Epithelial cell of proximal tubule (primary cell): Measurements from ENCODE around the gene TOPAZ1. TPM values are rescaled to one million over a fixed set of nuclear protein-coding genes. Genes with fewer than 3 reads are reported as not detected.

Experiments used
- DNase-seq: peaks from one replicate; pipeline ENCODE4 v3.0.0-alpha.2; 2011; ENCODE audit warnings: low read depth
- H3K4me3 ChIP-seq: 2 replicates; pipeline ENCODE4 v1.5.1; 2011; ENCODE audit warnings: low read depth, mild to moderate bottlenecking, low read length
- CTCF ChIP-seq: conservative IDR thresholded peaks from 2 replicates; pipeline ENCODE4 v1.5.1; 2012; ENCODE audit warnings: low read depth, mild to moderate bottlenecking, low read length
- total RNA-seq: library from RNA; depleted of rRNA; stranded (reverse); fragments of >200 nt; gene quantifications from 2 replicates; pipeline ENCODE4 v1.2.3, GENCODE V29; 2015

The TOPAZ1 gene
- total RNA-seq, 1 donor from 2014 or later = not detected

DNA sequence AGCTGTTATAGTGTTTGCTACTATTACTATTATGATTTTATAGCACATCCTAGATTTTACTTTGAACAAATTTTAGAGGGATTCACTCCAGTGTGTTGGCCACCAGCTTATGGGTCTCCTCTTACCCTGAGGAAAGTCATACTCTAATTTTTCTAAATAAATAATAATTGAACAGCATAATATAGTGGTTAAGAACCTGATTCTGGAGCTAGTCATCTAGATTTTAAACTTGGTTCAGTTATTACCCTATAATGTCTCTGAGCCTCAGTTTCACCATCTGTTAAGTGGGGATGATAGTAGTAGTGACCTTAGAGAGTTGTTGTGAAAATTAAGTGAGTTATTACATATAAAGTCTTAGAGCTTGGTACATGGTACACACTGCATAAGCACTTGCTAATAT is 30.7 kb upstream of the TOPAZ1 start:
- H3K4me3 ChIP-seq = no peak overlapping the region
- DNase-seq = no peak
- no peak for TF ChIP-seq CTCF

DNA sequence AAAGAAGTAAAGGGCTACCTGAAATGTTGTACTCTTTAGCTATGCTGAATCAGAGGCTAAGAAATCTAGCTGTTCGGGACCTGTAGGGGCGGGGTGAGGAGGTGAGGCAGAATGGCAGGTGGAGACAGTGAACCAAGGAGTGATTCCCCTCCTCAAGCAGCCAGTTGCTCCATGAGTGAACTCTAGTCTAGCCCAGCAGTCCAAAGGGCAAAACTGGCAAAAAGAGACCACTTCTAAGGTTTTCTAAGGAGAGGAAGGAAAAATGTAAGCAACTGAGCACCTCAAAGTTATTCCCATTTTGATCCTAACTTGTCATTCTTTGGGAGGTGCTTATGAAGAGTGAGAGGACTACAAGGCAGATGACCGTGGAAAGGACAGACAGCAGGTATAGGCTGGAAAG is 19.3 kb upstream of the TOPAZ1 start:
- no peak for DNase-seq
- H3K4me3 ChIP-seq = no peak overlapping the region
- no peak for TF ChIP-seq CTCF

- DNase-seq = no peak
Observed at GRCh38 chr3:44223299-44223698, 18.4 kb upstream of the TOPAZ1 start.

GRCh38 chr3:44224131-44224530 is 17.6 kb upstream of the TOPAZ1 start:
- no peak for TF ChIP-seq CTCF
- DNase-seq = no peak
- H3K4me3 ChIP-seq = no peak overlapping the region

More at GRCh38 chr3:44223299-44223698, 18.4 kb upstream of the TOPAZ1 start:
- H3K4me3 ChIP-seq = no peak overlapping the region
- no peak for TF ChIP-seq CTCF

- DNase-seq = no peak
- TF ChIP-seq CTCF = no peak
- H3K4me3 ChIP-seq = no peak overlapping the region
Observed at GRCh38 chr3:44226573-44226972, 15.1 kb upstream of the TOPAZ1 start.

GRCh38 chr3:44227632-44228031 is 14.1 kb upstream of the TOPAZ1 start:
- no peak for TF ChIP-seq CTCF
- no peak overlapping the region for H3K4me3 ChIP-seq
- no peak for DNase-seq

DNA sequence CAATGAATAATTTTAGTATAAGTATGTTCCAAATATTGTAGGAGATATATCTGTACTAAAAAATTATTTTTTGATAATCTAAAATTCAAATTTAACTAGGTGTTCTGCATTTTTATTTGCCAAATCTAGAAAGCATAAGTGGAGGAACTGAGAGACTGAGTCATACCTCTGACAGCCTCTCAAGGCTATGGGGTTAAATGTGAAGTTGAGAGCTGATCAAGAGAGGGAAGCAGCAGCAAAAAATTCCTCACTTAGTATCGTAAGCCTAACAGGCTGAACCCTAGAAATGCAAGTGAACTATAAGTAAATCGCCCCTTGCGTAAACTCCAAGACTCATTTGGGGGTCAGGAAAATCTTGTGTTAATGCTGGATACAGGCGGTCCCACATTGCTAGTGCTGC is 12.8 kb upstream of the TOPAZ1 start:
- H3K4me3 ChIP-seq = no peak overlapping the region
- TF ChIP-seq CTCF = no peak
- no peak for DNase-seq
